Naive thymus-derived CD8-positive, alpha-beta T cell (primary cell): ENCODE results near the gene TRIM59. TPM values are rescaled to one million over a fixed set of nuclear protein-coding genes. Genes with fewer than 3 reads are reported as not detected.
A peak's percentile ranks its signal among the peaks of the same experiment; 100 is the strongest.

Experiments
- ATAC-seq, 2 donors: fragments of 150-1000 bp; cut with Tn5 transposase in 1 of 2; sonication (Bioruptor Pico), chemical (Tn5 transposase) in 1 of 2; 1 replicate in 1 of 2; 2 replicates in 1 of 2; pipeline ENCODE4 v1.10.0; 2021; ENCODE audit warnings: mild to moderate bottlenecking in 2 of 2, moderate library complexity in 2 of 2
- POLR2A ChIA-PET: fragments of 350-600 bp; sonication (Branson Sonifier 250); formaldehyde crosslinking; loops from one replicate; lab custom pipeline; 2021; ENCODE audit warnings: antibody characterized with exemption; lab: Charles Lee
- DNase-seq, 10 donors: peaks; one replicate each; pipeline versions ENCODE4 v3.0.0 to v3.0.0-alpha.2; 2020 to 2022
- H3K27ac Mint-ChIP-seq, 10 donors: one replicate each; pipeline ENCODE4 v1.8.0; 2020 to 2022; ENCODE audit warnings: mild to moderate bottlenecking in 10 of 10, mixed read lengths in 10 of 10, moderate library complexity in 4 of 10, inconsistent platforms in 1 of 10
- H3K27me3 Mint-ChIP-seq, 5 donors: one replicate each; pipeline ENCODE4 v1.8.0; 2021 to 2022; ENCODE audit warnings: mixed read lengths in 5 of 5
- H3K36me3 Mint-ChIP-seq, 3 donors: one replicate each; pipeline ENCODE4 v1.8.0; 2020 to 2022; ENCODE audit warnings: mixed read lengths in 3 of 3, mild to moderate bottlenecking in 2 of 3, inconsistent platforms in 1 of 3
- H3K4me1 Mint-ChIP-seq, 4 donors: one replicate each; pipeline ENCODE4 v1.8.0; 2021 to 2022; ENCODE audit warnings: mixed read lengths in 4 of 4
- H3K4me3 Mint-ChIP-seq, 10 donors: one replicate each; pipeline ENCODE4 v1.8.0; 2020 to 2022; ENCODE audit warnings: mild to moderate bottlenecking in 10 of 10, mixed read lengths in 10 of 10, moderate library complexity in 6 of 10, inconsistent platforms in 1 of 10
- H3K9me3 Mint-ChIP-seq, 9 donors: one replicate each; pipeline ENCODE4 v1.8.0; 2020 to 2022; ENCODE audit warnings: mixed read lengths in 9 of 9, mild to moderate bottlenecking in 3 of 9, inconsistent platforms in 1 of 9, moderate library complexity in 1 of 9
- polyA plus RNA-seq, 3 donors: library from polyadenylated mRNA; unstranded; fragments of 300-500 nt; fragmentation: Illumina TruSeq; gene quantifications; one replicate each; pipeline ENCODE4 v1.2.3, GENCODE V29; 2021
- total RNA-seq, 8 experiments: library from RNA in 2 of 8; stranded (reverse) in 2 of 8; gene quantifications; one replicate each; pipeline ENCODE4 v1.2.3 and lab custom pipeline; 2021 to 2026

Gene TRIM59
- total and polyA plus RNA-seq, 5 experiments from 2014 or later, result 12.4 to 17.4 (median 14.2) TPM

GRCh38 chr3:160451602-160452001, 2.0 kb upstream of the TRIM59 start:
- ATAC-seq (no peak), DNase-seq (no peak)
- Mint-ChIP-seq H3K36me3 (no peaks in the 10 kb centered on the region), H3K27ac (peak overlapping the region in 1 of 10 donors; percentile 24), H3K4me1 (peaks cover 12 to 34% (median 22%) of the 10 kb centered on the region in 4 donors), H3K9me3 (no peaks in the 10 kb centered on the region), H3K27me3 (no peaks in the 10 kb centered on the region), H3K4me3 (no peak overlapping the region)
- POLR2A ChIA-PET, result no interaction called here

- Mint-ChIP-seq H3K4me1 (peaks cover 16 to 38% (median 27%) of the 10 kb centered on the region in 4 donors), H3K27me3 (no peaks in the 10 kb centered on the region), H3K36me3 (peaks cover 0 to 2% (median 0%) of the 10 kb centered on the region in 3 donors), H3K9me3 (no peaks in the 10 kb centered on the region), H3K27ac (peak overlapping the region in 3 of 10 donors; percentile 88 to 96 (median 94)), H3K4me3 (peak overlapping the region; percentile 91 to 100 (median 94))
- DNase-seq (no peak), ATAC-seq (no peak)
- POLR2A ChIA-PET, result interaction anchor here (1.4 kb wide), 1 partner anchor 118 kb away, joined by 3 read pairs; no protein-coding TSS in a partner anchor
These were observed 1.3 kb upstream of the TRIM59 start for GRCh38 chr3:160450846-160451245.

GRCh38 chr3:160448845-160449635, 546 bp downstream of the TRIM59 start:
- POLR2A ChIA-PET, result interaction anchor here (0.6 to 1.7 kb wide), 9 partner anchors 10 to 1727 kb away, joined by 3 to 14 read pairs (median 4); partner anchors contain the start of genes KPNA4, NMD3 and PPM1L
- ATAC-seq (peak; percentile 38 to 47), DNase-seq (peak in 4 of 10 donors; percentile 11 to 64 (median 20))
- peak overlapping the region; percentile 88 to 98 (median 94) for H3K27ac Mint-ChIP-seq
- H3K9me3 Mint-ChIP-seq, result no peaks in the 10 kb centered on the region
- H3K4me3 Mint-ChIP-seq, result peak overlapping the region; percentile 91 to 100 (median 94)
- H3K27me3 Mint-ChIP-seq, result no peaks in the 10 kb centered on the region
- peaks cover 20 to 44% (median 35%) of the 10 kb centered on the region in 4 donors for H3K4me1 Mint-ChIP-seq
- H3K36me3 Mint-ChIP-seq, result peaks cover 4 to 10% (median 5%) of the 10 kb centered on the region in 3 donors

- ATAC-seq, result no peak
- Mint-ChIP-seq H3K4me1 (peaks cover 20 to 44% (median 36%) of the 10 kb centered on the region in 4 donors), H3K9me3 (no peaks in the 10 kb centered on the region), H3K36me3 (peaks cover 4 to 22% (median 11%) of the 10 kb centered on the region in 3 donors), H3K27me3 (no peaks in the 10 kb centered on the region), H3K4me3 (peak overlapping the region in 1 of 10 donors; percentile 15), H3K27ac (no peak overlapping the region)
- no peak for DNase-seq
- POLR2A ChIA-PET, result no interaction called here
These were observed 2.0 kb downstream of the TRIM59 start for GRCh38 chr3:160447544-160447943.

- no peak for ATAC-seq
- Mint-ChIP-seq H3K9me3 (no peaks in the 10 kb centered on the region), H3K36me3 (peaks cover 4 to 27% (median 17%) of the 10 kb centered on the region in 3 donors), H3K4me1 (peaks cover 20 to 45% (median 39%) of the 10 kb centered on the region in 4 donors), H3K27ac (peak overlapping the region in 1 of 10 donors; percentile 36), H3K4me3 (peak overlapping the region in 2 of 10 donors; percentile 30 to 32), H3K27me3 (no peaks in the 10 kb centered on the region)
- no peak for DNase-seq
- POLR2A ChIA-PET, result no interaction called here
These were observed 3.0 kb downstream of the TRIM59 start for GRCh38 chr3:160446522-160447056.

- Mint-ChIP-seq H3K36me3 (peaks cover 4 to 27% (median 18%) of the 10 kb centered on the region in 3 donors), H3K9me3 (no peaks in the 10 kb centered on the region), H3K4me1 (peaks cover 20 to 47% (median 40%) of the 10 kb centered on the region in 4 donors), H3K4me3 (peak overlapping the region in 1 of 10 donors; percentile 26), H3K27me3 (no peaks in the 10 kb centered on the region), H3K27ac (no peak overlapping the region)
- POLR2A ChIA-PET, result interaction anchor here (0.7 kb wide), 1 partner anchor 49 kb away, joined by 4 read pairs; no protein-coding TSS in a partner anchor
- ATAC-seq, result no peak
- DNase-seq, result no peak
These were observed 3.7 kb downstream of the TRIM59 start for GRCh38 chr3:160445854-160446253.

GRCh38 chr3:160444411-160444810, 5.2 kb downstream of the TRIM59 start:
- Mint-ChIP-seq H3K4me1 (peaks cover 16 to 47% (median 34%) of the 10 kb centered on the region in 4 donors), H3K27me3 (no peaks in the 10 kb centered on the region), H3K9me3 (peaks cover 0 to 8% (median 0%) of the 10 kb centered on the region in 9 donors), H3K36me3 (peaks cover 9 to 38% (median 29%) of the 10 kb centered on the region in 3 donors), H3K27ac (peak overlapping the region in 1 of 10 donors; percentile 31), H3K4me3 (no peak overlapping the region)
- no peak for DNase-seq
- ATAC-seq, result no peak
- POLR2A ChIA-PET, result no interaction called here

GRCh38 chr3:160440687-160441086, 8.9 kb downstream of the TRIM59 start:
- DNase-seq (no peak), ATAC-seq (no peak)
- no peaks in the 10 kb centered on the region for H3K27me3 Mint-ChIP-seq
- no peak overlapping the region for H3K27ac Mint-ChIP-seq
- peak overlapping the region in 1 of 10 donors; percentile 58 for H3K4me3 Mint-ChIP-seq
- POLR2A ChIA-PET, result no interaction called here
- peaks cover 0 to 8% (median 0%) of the 10 kb centered on the region in 9 donors for H3K9me3 Mint-ChIP-seq
- H3K4me1 Mint-ChIP-seq, result peaks cover 12 to 55% (median 38%) of the 10 kb centered on the region in 4 donors
- H3K36me3 Mint-ChIP-seq, result peaks cover 9 to 62% (median 47%) of the 10 kb centered on the region in 3 donors

GRCh38 chr3:160437083-160437455, 12.5 kb downstream of the TRIM59 start:
- no peaks in the 10 kb centered on the region for H3K27me3 Mint-ChIP-seq
- peaks cover 8 to 44% (median 32%) of the 10 kb centered on the region in 4 donors for H3K4me1 Mint-ChIP-seq
- peaks cover 0 to 8% (median 0%) of the 10 kb centered on the region in 9 donors for H3K9me3 Mint-ChIP-seq
- peaks cover 9 to 71% (median 41%) of the 10 kb centered on the region in 3 donors for H3K36me3 Mint-ChIP-seq
- peak overlapping the region in 3 of 10 donors; percentile 27 to 48 (median 27) for H3K27ac Mint-ChIP-seq
- H3K4me3 Mint-ChIP-seq, result peak overlapping the region in 1 of 10 donors; percentile 18
- DNase-seq (no peak), ATAC-seq (no peak)
- POLR2A ChIA-PET, result no interaction called here

GRCh38 chr3:160435747-160436146, 13.8 kb downstream of the TRIM59 start:
- Mint-ChIP-seq H3K36me3 (peaks cover 9 to 78% (median 41%) of the 10 kb centered on the region in 3 donors), H3K9me3 (peaks cover 0 to 8% (median 0%) of the 10 kb centered on the region in 9 donors), H3K27me3 (no peaks in the 10 kb centered on the region), H3K4me1 (peaks cover 8 to 41% (median 30%) of the 10 kb centered on the region in 4 donors), H3K27ac (peak overlapping the region in 5 of 10 donors; percentile 7 to 67 (median 16)), H3K4me3 (no peak overlapping the region)
- no peak for ATAC-seq
- no peak for DNase-seq
- POLR2A ChIA-PET, result no interaction called here

GRCh38 chr3:160435095-160435494, 14.5 kb downstream of the TRIM59 start:
- H3K27me3 Mint-ChIP-seq, result no peaks in the 10 kb centered on the region
- H3K4me1 Mint-ChIP-seq, result peaks cover 8 to 38% (median 28%) of the 10 kb centered on the region in 4 donors
- peak overlapping the region in 1 of 10 donors; percentile 41 for H3K27ac Mint-ChIP-seq
- POLR2A ChIA-PET, result interaction anchor here (0.6 kb wide), 1 partner anchor 164 kb away, joined by 4 read pairs; no protein-coding TSS in a partner anchor
- peaks cover 0 to 6% (median 0%) of the 10 kb centered on the region in 9 donors for H3K9me3 Mint-ChIP-seq
- H3K4me3 Mint-ChIP-seq, result no peak overlapping the region
- DNase-seq (no peak), ATAC-seq (no peak)
- peaks cover 9 to 77% (median 35%) of the 10 kb centered on the region in 3 donors for H3K36me3 Mint-ChIP-seq

- ATAC-seq, result no peak
- no peak overlapping the region for H3K4me3 Mint-ChIP-seq
- no peak for DNase-seq
- H3K4me1 Mint-ChIP-seq, result peaks cover 6 to 31% (median 22%) of the 10 kb centered on the region in 4 donors
- H3K27ac Mint-ChIP-seq, result no peak overlapping the region
- H3K9me3 Mint-ChIP-seq, result no peaks in the 10 kb centered on the region
- H3K36me3 Mint-ChIP-seq, result peaks cover 4 to 75% (median 29%) of the 10 kb centered on the region in 3 donors
- POLR2A ChIA-PET, result interaction anchor here (0.5 kb wide), 1 partner anchor 36 kb away, joined by 4 read pairs; no protein-coding TSS in a partner anchor
- no peaks in the 10 kb centered on the region for H3K27me3 Mint-ChIP-seq
These were observed 15.5 kb downstream of the TRIM59 start for GRCh38 chr3:160434071-160434470.
